WTC11 (cell line): ENCODE data around the gene CASP3. TPM values are rescaled to one million over a fixed set of nuclear protein-coding genes. Genes with fewer than 3 reads are reported as not detected.

ENCODE experiments used
- ATAC-seq: fragments of 200-7000 bp; cut with Tn5 transposase; 2 replicates; pipeline ENCODE4 v1.10.0; 2021; ENCODE audit warnings: mild to moderate bottlenecking, moderate library complexity
- CTCF ChIA-PET: fragments of 300-600 bp; sonication (Branson Sonifier 250); formaldehyde crosslinking; loops from one replicate; lab custom pipeline; 2021; ENCODE audit warnings: antibody characterized with exemption; lab: Charles Lee
- POLR2A ChIA-PET: fragments of 350-600 bp; sonication (Branson Sonifier 250); formaldehyde crosslinking; loops from one replicate; lab custom pipeline; 2021; ENCODE audit warnings: antibody characterized with exemption; lab: Charles Lee
- DNase-seq: peaks from one replicate; pipeline ENCODE4 v3.0.0; 2021; ENCODE audit warnings: low spot score
- H3K27ac Mint-ChIP-seq: 2 replicates; pipeline ENCODE4 v1.8.0; 2021; ENCODE audit warnings: mixed read lengths
- H3K27me3 Mint-ChIP-seq: 2 replicates; pipeline ENCODE4 v1.8.0; 2021; ENCODE audit warnings: low read depth, mild to moderate bottlenecking, moderate library complexity, mixed read lengths
- H3K36me3 Mint-ChIP-seq: 2 replicates; pipeline ENCODE4 v1.8.0; 2021; ENCODE audit warnings: mixed read lengths
- H3K4me1 Mint-ChIP-seq: 2 replicates; pipeline ENCODE4 v1.8.0; 2022; ENCODE audit warnings: mixed read lengths
- H3K4me3 Mint-ChIP-seq: 2 replicates; pipeline ENCODE4 v1.8.0; 2021; ENCODE audit warnings: mild to moderate bottlenecking, moderate library complexity, mixed read lengths
- H3K9me3 Mint-ChIP-seq: 2 replicates; pipeline ENCODE4 v1.8.0; 2021; ENCODE audit warnings: mixed read lengths
- CBFB ChIP-seq: sonication (generic); formaldehyde crosslinking; IDR thresholded peaks from 2 replicates; pipeline ENCODE4 v1.8.1; 2022; ENCODE audit warnings: mild to moderate bottlenecking, low read depth, missing genetic modification reagents
- CREB1 ChIP-seq: sonication (generic); formaldehyde crosslinking; IDR thresholded peaks from 2 replicates; pipeline ENCODE4 v1.8.0; 2023; ENCODE audit warnings: mild to moderate bottlenecking, missing genetic modification reagents
- E2F5 ChIP-seq: sonication (generic); formaldehyde crosslinking; IDR thresholded peaks from 2 replicates; pipeline ENCODE4 v1.8.1; 2022; ENCODE audit warnings: mild to moderate bottlenecking, moderate library complexity, missing genetic modification reagents
- GABPB1 ChIP-seq: sonication (generic); formaldehyde crosslinking; IDR thresholded peaks from 2 replicates; pipeline ENCODE4 v1.8.1; 2023; ENCODE audit warnings: mild to moderate bottlenecking, missing genetic modification reagents
- IRF1 ChIP-seq: sonication (generic); formaldehyde crosslinking; IDR thresholded peaks from 2 replicates; pipeline ENCODE4 v1.8.0; 2023; ENCODE audit warnings: missing genetic modification reagents
- IRF2 ChIP-seq: sonication (generic); formaldehyde crosslinking; IDR thresholded peaks from 2 replicates; pipeline ENCODE4 v1.8.0; 2022; ENCODE audit warnings: low read depth, missing genetic modification reagents, borderline replicate concordance
- NFE2L1 ChIP-seq: sonication (generic); formaldehyde crosslinking; IDR thresholded peaks from 2 replicates; pipeline ENCODE4 v1.8.1; 2023; ENCODE audit warnings: missing genetic modification reagents
- PRDM15 ChIP-seq: sonication (generic); formaldehyde crosslinking; IDR thresholded peaks from 2 replicates; pipeline ENCODE4 v1.8.0; 2022; ENCODE audit warnings: missing genetic modification reagents
- TEAD1 ChIP-seq: sonication (generic); formaldehyde crosslinking; IDR thresholded peaks from 2 replicates; pipeline ENCODE4 v1.8.0; 2022; ENCODE audit warnings: mild to moderate bottlenecking, missing genetic modification reagents
- USF1 ChIP-seq: sonication (generic); formaldehyde crosslinking; IDR thresholded peaks from 2 replicates; pipeline ENCODE4 v1.8.0; 2022; ENCODE audit warnings: mild to moderate bottlenecking, missing genetic modification reagents
- ZNF121 ChIP-seq: sonication (generic); formaldehyde crosslinking; IDR thresholded peaks from 2 replicates; pipeline ENCODE4 v1.8.0; 2023; ENCODE audit warnings: missing genetic modification reagents
- ZNF317 ChIP-seq: sonication (generic); formaldehyde crosslinking; IDR thresholded peaks from 2 replicates; pipeline ENCODE4 v1.8.1; 2023; ENCODE audit warnings: low read depth, mild to moderate bottlenecking, moderate library complexity, missing genetic modification reagents, borderline replicate concordance
- ZSCAN18 ChIP-seq: fragments of 250-450 bp; sonication (Bioruptor Pico); IDR thresholded peaks from 2 replicates; pipeline ENCODE4 v2.1.2; 2022; ENCODE audit warnings: mild to moderate bottlenecking, moderate library complexity
- total RNA-seq: library from RNA; stranded (reverse); gene quantifications from 3 replicates; pipeline ENCODE4 v1.2.3, GENCODE V29; 2021

CASP3 gene
- total RNA-seq, 1 experiment from 2014 or later = 78.9 TPM

GRCh38 chr4:184641022-184641421, 8.2 kb downstream of the CASP3 start:
- Mint-ChIP-seq H3K4me3 (no peak overlapping the region), H3K4me1 (peaks cover 56% of the 10 kb centered on the region), H3K27ac (no peak overlapping the region), H3K9me3 (no peaks in the 10 kb centered on the region), H3K36me3 (peaks cover 27% of the 10 kb centered on the region), H3K27me3 (no peaks in the 10 kb centered on the region)
- CTCF ChIA-PET = interaction anchor here (0.5 kb wide), 1 partner anchor 455 kb away, joined by 4 read pairs; no protein-coding TSS in a partner anchor
- no peak for TF ChIP-seq TEAD1 (CRISPR knock-in tag)
- no peak for TF ChIP-seq GABPB1
- no peak for TF ChIP-seq ZNF317 (CRISPR knock-in tag)
- TF ChIP-seq CREB1 (CRISPR knock-in tag) = no peak
- no peak for TF ChIP-seq ZNF121 (CRISPR knock-in tag)
- ATAC-seq = no peak
- POLR2A ChIA-PET = no interaction called here
- no peak for DNase-seq

- no peak overlapping the region for H3K4me3 Mint-ChIP-seq
- H3K36me3 Mint-ChIP-seq = peaks cover 56% of the 10 kb centered on the region
- no peak for DNase-seq
- no peaks in the 10 kb centered on the region for H3K9me3 Mint-ChIP-seq
- H3K4me1 Mint-ChIP-seq = peaks cover 24% of the 10 kb centered on the region
- no peaks in the 10 kb centered on the region for H3K27me3 Mint-ChIP-seq
- CTCF ChIA-PET = no interaction called here
- TF ChIP-seq IRF2 (CRISPR knock-in tag) (no peak), ZNF121 (CRISPR knock-in tag) (peak; percentile 92; the same call in 1 of the 2 replicates), IRF1 (no peak)
- no peak for ATAC-seq
- POLR2A ChIA-PET = no interaction called here
- no peak overlapping the region for H3K27ac Mint-ChIP-seq
Observed at GRCh38 chr4:184636897-184637296, 12.3 kb downstream of the CASP3 start.

GRCh38 chr4:184636144-184636543, 13.1 kb downstream of the CASP3 start:
- ChIA-PET CTCF (no interaction called here), POLR2A (no interaction called here)

GRCh38 chr4:184635381-184635780, 13.9 kb downstream of the CASP3 start:
- Mint-ChIP-seq H3K36me3 (peaks cover 66% of the 10 kb centered on the region), H3K27ac (no peak overlapping the region), H3K4me1 (peaks cover 12% of the 10 kb centered on the region), H3K4me3 (no peak overlapping the region), H3K27me3 (no peaks in the 10 kb centered on the region), H3K9me3 (no peaks in the 10 kb centered on the region)
- ChIA-PET POLR2A (no interaction called here), CTCF (no interaction called here)
- no peak for DNase-seq
- no peak for TF ChIP-seq CBFB (CRISPR knock-in tag)
- TF ChIP-seq USF1 (CRISPR knock-in tag) = no peak
- no peak for TF ChIP-seq NFE2L1
- TF ChIP-seq PRDM15 (CRISPR knock-in tag) = no peak
- TF ChIP-seq ZSCAN18 (CRISPR knock-in tag) = no peak
- TF ChIP-seq TEAD1 (CRISPR knock-in tag) = no peak
- ATAC-seq = no peak

More at GRCh38 chr4:184636144-184636543, 13.1 kb downstream of the CASP3 start:
- Mint-ChIP-seq H3K27me3 (no peaks in the 10 kb centered on the region), H3K4me1 (peaks cover 17% of the 10 kb centered on the region), H3K36me3 (peaks cover 60% of the 10 kb centered on the region), H3K9me3 (no peaks in the 10 kb centered on the region), H3K4me3 (no peak overlapping the region), H3K27ac (0 out of 2 replicates have a peak overlapping the region, but pooled peaks have one; percentile 10)
- ATAC-seq (no peak), DNase-seq (no peak)
- TF ChIP-seq ZNF121 (CRISPR knock-in tag) (peak; percentile 81), E2F5 (CRISPR knock-in tag) (no peak)
